B cell (primary cell): ENCODE data around the gene ONECUT1. TPM values are rescaled to one million over a fixed set of nuclear protein-coding genes. Genes with fewer than 3 reads are reported as not detected.

Source experiments
- ATAC-seq: fragments of 200-7000 bp; cut with Tn5 transposase; one replicate; pipeline ENCODE4 v1.10.0; 2021; ENCODE audit warnings: low read depth, mild to moderate bottlenecking, moderate number of reproducible peaks, moderate library complexity
- CTCF ChIA-PET: fragments of 350-600 bp; sonication (Branson Sonifier 250); formaldehyde crosslinking; loops from one replicate; lab custom pipeline; 2021; ENCODE audit warnings: antibody characterized with exemption, inconsistent platforms; lab: Charles Lee
- POLR2A ChIA-PET: fragments of 350-600 bp; sonication (Branson Sonifier 250); formaldehyde crosslinking; loops from one replicate; lab custom pipeline; 2021; ENCODE audit warnings: antibody characterized with exemption; lab: Charles Lee
- DNase-seq: peaks from one replicate; pipeline ENCODE4 v3.0.0; 2013
- H2AFZ ChIP-seq: 2 replicates; pipeline ENCODE4 v1.6.1; 2012; ENCODE audit warnings: mild to moderate bottlenecking, low read depth, low read length; ENCODE audit not compliant: insufficient read depth, poor library complexity, severe bottlenecking
- H3K27ac ChIP-seq, 2 donors: 1 replicate in 1 of 2; 2 replicates in 1 of 2; pipeline ENCODE4 v1.5.1; 2012 to 2013; ENCODE audit warnings: low read length in 2 of 2, mild to moderate bottlenecking in 2 of 2, moderate library complexity in 1 of 2
- H3K27me3 ChIP-seq, 4 experiments: fragments of 200-600 bp in 1 of 4; sonication (generic) in 1 of 4; replicated peaks in 1 of 4; 1 replicate in 2 of 4; 2 replicates in 2 of 4; pipeline versions ENCODE4 v1.6.1 to v1.7.0; 2013 to 2016; ENCODE audit warnings: low read length in 3 of 4, mild to moderate bottlenecking in 2 of 4, mixed read lengths in 1 of 4, moderate library complexity in 1 of 4; ENCODE audit not compliant: insufficient read depth in 4 of 4, control insufficient read depth in 3 of 4; ENCODE audit errors: control extremely low read depth in 1 of 4
- H3K36me3 ChIP-seq, 2 experiments: replicated peaks in 1 of 2; 1 replicate in 1 of 2; 2 replicates in 1 of 2; pipeline versions ENCODE4 v1.6.1 to v1.7.1; 2013; ENCODE audit warnings: low read length in 1 of 2; ENCODE audit not compliant: insufficient read depth in 2 of 2, control insufficient read depth in 1 of 2; ENCODE audit errors: control extremely low read depth in 1 of 2, extremely low read depth in 1 of 2
- H3K4me1 ChIP-seq, 2 donors: fragments of 200-600 bp in 1 of 2; sonication (generic) in 1 of 2; 1 replicate in 1 of 2; 2 replicates in 1 of 2; pipeline versions ENCODE4 v1.5.1 to v1.6.1; 2013 to 2017; ENCODE audit warnings: low read length in 2 of 2; ENCODE audit not compliant: control insufficient read depth in 2 of 2, insufficient read depth in 2 of 2
- H3K4me2 ChIP-seq: replicated peaks from 2 replicates; pipeline ENCODE3; 2012; ENCODE audit warnings: mild to moderate bottlenecking, low read depth, low read length; ENCODE audit not compliant: poor library complexity, severe bottlenecking
- H3K4me3 ChIP-seq, 5 experiments: fragments of 200-600 bp in 1 of 5; sonication (generic) in 1 of 5; 1 replicate in 3 of 5; 2 replicates in 2 of 5; pipeline versions ENCODE4 v1.5.1 to v1.7.0; 2011 to 2016; ENCODE audit warnings: low read length in 4 of 5, mild to moderate bottlenecking in 4 of 5, low read depth in 2 of 5, control low read depth in 1 of 5, moderate library complexity in 1 of 5; ENCODE audit not compliant: insufficient read depth in 1 of 5; ENCODE audit errors: control extremely low read depth in 1 of 5, extremely low read depth in 1 of 5
- H3K79me2 ChIP-seq: fragments of 200-600 bp; sonication (generic); one replicate; pipeline ENCODE4 v1.6.0; 2016; ENCODE audit warnings: low read length; ENCODE audit not compliant: control insufficient read depth, insufficient read depth
- H3K9ac ChIP-seq: fragments of 200-600 bp; sonication (generic); 2 replicates; pipeline ENCODE4 v1.6.1; 2017; ENCODE audit warnings: mild to moderate bottlenecking, low read length, moderate library complexity
- H3K9me3 ChIP-seq, 3 donors: one replicate each; pipeline versions ENCODE4 v1.6.1 to v1.7.1; 2013; ENCODE audit warnings: low read length in 2 of 3; ENCODE audit not compliant: control insufficient read depth in 2 of 3, insufficient read depth in 1 of 3; ENCODE audit errors: control extremely low read depth in 1 of 3
- H4K20me1 ChIP-seq: 2 replicates; pipeline ENCODE4 v1.6.0; 2012; ENCODE audit warnings: mild to moderate bottlenecking, low read length; ENCODE audit not compliant: insufficient read depth, control insufficient read depth, poor library complexity, severe bottlenecking
- H3K27ac Mint-ChIP-seq: one replicate; pipeline ENCODE4 v1.8.0; 2021; ENCODE audit warnings: mixed read lengths
- H3K27me3 Mint-ChIP-seq: one replicate; pipeline ENCODE4 v1.8.0; 2021; ENCODE audit warnings: mixed read lengths
- H3K4me1 Mint-ChIP-seq: one replicate; pipeline ENCODE4 v1.8.0; 2021; ENCODE audit warnings: mixed read lengths
- H3K4me3 Mint-ChIP-seq: one replicate; pipeline ENCODE4 v1.8.0; 2021; ENCODE audit warnings: mixed read lengths
- H3K9me3 Mint-ChIP-seq: one replicate; pipeline ENCODE4 v1.8.0; 2022; ENCODE audit warnings: mixed read lengths; ENCODE audit not compliant: insufficient read depth
- EZH2 ChIP-seq: IDR thresholded peaks from 2 replicates; pipeline ENCODE4 v1.6.1; 2012; ENCODE audit warnings: borderline replicate concordance, low read depth, mild to moderate bottlenecking, moderate library complexity, low read length; ENCODE audit not compliant: insufficient read depth, poor library complexity, severe bottlenecking
- WGBS: methylation state at CpG from one replicate; pipeline ENCODE4 v1.1.5; 2013; ENCODE audit warnings: missing lambda C conversion rate; ENCODE audit not compliant: insufficient coverage; 5-methylcytosine and 5-hydroxymethylcytosine counted together
- intact Hi-C: fragments of 100-400 bp; cut with micrococcal nuclease; formaldehyde crosslinking; loops from one replicate; pipeline ENCODE4 v1.10.0; 2022
- polyA plus RNA-seq: library from polyadenylated mRNA; depleted of rRNA; stranded (reverse); fragments of >200 nt; gene quantifications from 2 replicates; pipeline ENCODE4 v1.2.3, GENCODE V29; 2012
- total RNA-seq, 2 donors: library from RNA; stranded (reverse); fragments of 120-200 nt in 1 of 2; gene quantifications; 1 replicate in 1 of 2; 2 replicates in 1 of 2; pipeline versions ENCODE4 v1.2.3 to v1.2.4, GENCODE V29; 2013 to 2022
- TF ChIP-seq, protein P1 (sequence below): fragments of 200-600 bp; IDR thresholded peaks from one replicate; pipeline ENCODE4 v1.8.0; 2022; ENCODE audit warnings: antibody characterized with exemption, mild to moderate bottlenecking

Gene ONECUT1
- total and polyA plus RNA-seq, 2 donors (not counting 1 experiment from before 2014, with no cell fraction given), result not detected

- no peak overlapping the region for H3K4me2 ChIP-seq
- H4K20me1 ChIP-seq, result no peaks in the 10 kb centered on the region
- peaks cover 71% of the 10 kb centered on the region for H3K27me3 Mint-ChIP-seq
- peaks cover 45 to 64% of the 10 kb centered on the region in 2 donors for H3K4me1 ChIP-seq
- no peak overlapping the region for H3K9ac ChIP-seq
- no peak overlapping the region for H3K27ac ChIP-seq
- no peak overlapping the region for H3K27ac Mint-ChIP-seq
- ATAC-seq (no peak), DNase-seq (peak; percentile 12)
- ChIA-PET CTCF (interaction anchor here (0.7 kb wide), 1 partner anchor 10 kb away, joined by 4 read pairs; no protein-coding TSS in a partner anchor), POLR2A (no interaction called here)
- H3K4me3 ChIP-seq, result no peak overlapping the region
- 17% methylated on average over 2 of the region's 2 CpGs for WGBS
- TF ChIP-seq, protein P1, sequence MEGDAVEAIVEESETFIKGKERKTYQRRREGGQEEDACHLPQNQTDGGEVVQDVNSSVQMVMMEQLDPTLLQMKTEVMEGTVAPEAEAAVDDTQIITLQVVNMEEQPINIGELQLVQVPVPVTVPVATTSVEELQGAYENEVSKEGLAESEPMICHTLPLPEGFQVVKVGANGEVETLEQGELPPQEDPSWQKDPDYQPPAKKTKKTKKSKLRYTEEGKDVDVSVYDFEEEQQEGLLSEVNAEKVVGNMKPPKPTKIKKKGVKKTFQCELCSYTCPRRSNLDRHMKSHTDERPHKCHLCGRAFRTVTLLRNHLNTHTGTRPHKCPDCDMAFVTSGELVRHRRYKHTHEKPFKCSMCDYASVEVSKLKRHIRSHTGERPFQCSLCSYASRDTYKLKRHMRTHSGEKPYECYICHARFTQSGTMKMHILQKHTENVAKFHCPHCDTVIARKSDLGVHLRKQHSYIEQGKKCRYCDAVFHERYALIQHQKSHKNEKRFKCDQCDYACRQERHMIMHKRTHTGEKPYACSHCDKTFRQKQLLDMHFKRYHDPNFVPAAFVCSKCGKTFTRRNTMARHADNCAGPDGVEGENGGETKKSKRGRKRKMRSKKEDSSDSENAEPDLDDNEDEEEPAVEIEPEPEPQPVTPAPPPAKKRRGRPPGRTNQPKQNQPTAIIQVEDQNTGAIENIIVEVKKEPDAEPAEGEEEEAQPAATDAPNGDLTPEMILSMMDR, result no peak
- H3K4me3 Mint-ChIP-seq, result no peak overlapping the region
- no peaks in the 10 kb centered on the region for H3K9me3 Mint-ChIP-seq
- peaks cover 23% of the 10 kb centered on the region for H3K4me1 Mint-ChIP-seq
- H3K36me3 ChIP-seq, result no peaks in the 10 kb centered on the region
- intact Hi-C loops, result no loop called here
- peaks cover 1 to 67% (median 22%) of the 10 kb centered on the region in 3 donors for H3K9me3 ChIP-seq
- H3K79me2 ChIP-seq, result no peaks in the 10 kb centered on the region
- H3K27me3 ChIP-seq, result peaks cover 4 to 98% (median 85%) of the 10 kb centered on the region in 4 experiments
- H2AFZ ChIP-seq, result no peak overlapping the region
These were observed 12.0 kb upstream of the ONECUT1 start for GRCh38 chr15:52802110-52802509.

DNA sequence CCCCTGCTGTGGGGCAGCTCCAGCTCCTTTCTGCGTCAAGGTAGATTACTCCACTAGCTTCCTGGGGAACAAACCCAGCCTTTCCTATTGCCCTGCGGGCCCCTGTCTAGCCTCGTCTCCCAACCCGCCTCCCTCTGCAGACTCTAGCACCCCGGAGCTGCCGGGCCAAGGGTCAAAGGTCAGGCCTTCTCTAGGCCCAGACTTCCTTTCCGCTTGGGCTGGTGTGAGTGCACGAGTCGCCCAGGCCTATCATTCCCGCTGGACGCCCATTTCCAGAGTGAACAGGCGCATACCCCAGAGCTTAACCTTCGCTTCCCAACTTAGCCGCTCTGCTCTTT lies 11.6 kb upstream of the ONECUT1 start:
- Histone ChIP-seq H3K9ac (no peak overlapping the region), H4K20me1 (no peaks in the 10 kb centered on the region), H3K9me3 (peaks cover 1 to 69% (median 22%) of the 10 kb centered on the region in 3 donors), H3K4me2 (no peak overlapping the region), H3K36me3 (no peaks in the 10 kb centered on the region), H3K79me2 (no peaks in the 10 kb centered on the region), H3K4me3 (no peak overlapping the region), H3K27me3 (peaks cover 4 to 98% (median 85%) of the 10 kb centered on the region in 4 experiments), H3K27ac (no peak overlapping the region), H2AFZ (no peak overlapping the region), H3K4me1 (peaks cover 45 to 62% of the 10 kb centered on the region in 2 donors)
- 35% methylated on average over 12 of the region's 14 CpGs for WGBS
- Mint-ChIP-seq H3K27me3 (peaks cover 72% of the 10 kb centered on the region), H3K4me1 (peaks cover 23% of the 10 kb centered on the region), H3K9me3 (no peaks in the 10 kb centered on the region), H3K4me3 (no peak overlapping the region), H3K27ac (no peak overlapping the region)
- ATAC-seq (no peak), DNase-seq (no peak)
- TF ChIP-seq, protein P1, result no peak
- no peak for TF ChIP-seq EZH2
- intact Hi-C loops, result no loop called here
- POLR2A ChIA-PET, result no interaction called here
- CTCF ChIA-PET, result interaction anchor here (0.7 kb wide), 1 partner anchor 10 kb away, joined by 4 read pairs; no protein-coding TSS in a partner anchor
